GM12873 (cell line): ENCODE results near the gene TMEM245.

Experiments used
- TF ChIP-seq, protein P1 (sequence below): IDR thresholded peaks from 2 replicates; pipeline ENCODE4 v1.5.1; 2012; ENCODE audit warnings: low read depth, mild to moderate bottlenecking, moderate library complexity, low read length, control low read depth; ENCODE audit not compliant: insufficient read depth; ENCODE audit errors: missing control alignments

The TMEM245 gene

DNA sequence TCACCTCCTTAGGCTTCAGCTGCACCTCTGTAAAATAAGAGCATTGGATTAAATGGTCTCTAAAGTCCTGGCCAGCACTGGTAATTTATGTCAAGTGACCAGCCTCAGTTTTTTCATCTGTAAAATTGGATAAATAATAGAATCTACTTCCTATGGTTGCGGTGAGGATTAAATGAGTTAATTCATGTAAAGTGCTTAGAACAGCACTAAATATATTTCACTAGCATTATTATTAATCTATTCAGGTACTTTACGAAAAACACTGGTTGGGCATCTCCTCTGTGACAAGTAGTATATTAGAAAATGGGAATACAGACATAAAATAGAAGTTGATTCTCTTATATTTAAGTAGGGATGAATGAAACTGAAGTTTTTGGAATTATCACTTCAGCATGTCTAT, 13.8 kb upstream of the TMEM245 start:
- TF ChIP-seq, protein P1, sequence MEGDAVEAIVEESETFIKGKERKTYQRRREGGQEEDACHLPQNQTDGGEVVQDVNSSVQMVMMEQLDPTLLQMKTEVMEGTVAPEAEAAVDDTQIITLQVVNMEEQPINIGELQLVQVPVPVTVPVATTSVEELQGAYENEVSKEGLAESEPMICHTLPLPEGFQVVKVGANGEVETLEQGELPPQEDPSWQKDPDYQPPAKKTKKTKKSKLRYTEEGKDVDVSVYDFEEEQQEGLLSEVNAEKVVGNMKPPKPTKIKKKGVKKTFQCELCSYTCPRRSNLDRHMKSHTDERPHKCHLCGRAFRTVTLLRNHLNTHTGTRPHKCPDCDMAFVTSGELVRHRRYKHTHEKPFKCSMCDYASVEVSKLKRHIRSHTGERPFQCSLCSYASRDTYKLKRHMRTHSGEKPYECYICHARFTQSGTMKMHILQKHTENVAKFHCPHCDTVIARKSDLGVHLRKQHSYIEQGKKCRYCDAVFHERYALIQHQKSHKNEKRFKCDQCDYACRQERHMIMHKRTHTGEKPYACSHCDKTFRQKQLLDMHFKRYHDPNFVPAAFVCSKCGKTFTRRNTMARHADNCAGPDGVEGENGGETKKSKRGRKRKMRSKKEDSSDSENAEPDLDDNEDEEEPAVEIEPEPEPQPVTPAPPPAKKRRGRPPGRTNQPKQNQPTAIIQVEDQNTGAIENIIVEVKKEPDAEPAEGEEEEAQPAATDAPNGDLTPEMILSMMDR: no peak

DNA sequence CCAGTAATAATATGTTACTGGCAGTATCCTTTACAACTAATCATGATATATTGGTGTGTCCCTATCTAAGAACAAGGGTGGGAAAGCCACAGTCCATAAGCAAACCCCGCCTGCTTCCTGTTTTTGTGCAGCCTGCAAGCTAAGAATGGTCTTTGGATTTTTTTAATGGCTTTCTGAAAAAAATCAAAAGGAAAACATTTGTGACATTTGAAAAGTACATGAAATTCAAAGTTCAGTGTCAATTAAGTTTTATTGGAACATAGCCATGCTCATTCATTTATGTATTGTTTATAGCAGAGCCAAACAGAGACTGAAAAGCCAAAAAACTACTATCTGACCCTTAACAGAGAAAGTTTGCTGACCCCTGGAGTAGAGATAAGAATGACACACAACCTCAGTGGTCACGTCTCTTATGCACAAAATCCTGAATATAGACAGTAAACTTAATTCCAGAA, 12.8 kb upstream of the TMEM245 start:
- TF ChIP-seq, protein P1: no peak

DNA sequence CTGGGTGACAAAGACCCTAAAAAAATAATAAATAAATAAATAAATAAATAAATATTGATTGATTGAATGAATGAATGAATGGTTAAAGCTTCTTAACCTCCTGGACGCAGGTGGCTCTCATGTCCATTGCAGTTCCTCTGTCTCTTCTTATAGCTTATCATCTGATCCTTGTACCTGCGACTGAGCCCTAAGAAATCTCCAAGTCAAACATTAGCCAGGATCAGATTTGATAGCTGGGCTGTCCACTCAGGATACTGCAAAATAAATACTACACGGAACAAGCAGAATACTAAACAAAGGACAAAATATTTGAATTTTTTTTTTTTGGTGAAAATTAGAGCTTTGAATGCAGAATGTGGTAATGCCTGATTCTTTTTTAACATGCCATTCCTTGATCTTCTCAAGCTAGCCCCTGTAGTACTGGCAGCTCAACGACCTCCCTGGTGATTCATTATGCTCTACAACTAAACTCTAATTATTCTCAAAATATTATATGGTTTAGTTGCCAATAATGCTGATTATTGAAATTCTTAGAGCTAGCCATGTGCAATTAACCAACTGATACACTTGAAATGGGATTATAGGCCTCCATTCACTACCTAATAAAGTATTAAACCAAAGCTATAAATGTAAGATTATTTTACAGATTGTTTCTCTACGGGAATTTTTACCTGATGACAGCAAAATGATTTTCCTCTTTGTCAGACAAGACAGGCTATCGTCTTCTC, 9.9 kb upstream of the TMEM245 start:
- TF ChIP-seq, protein P1: no peak

DNA sequence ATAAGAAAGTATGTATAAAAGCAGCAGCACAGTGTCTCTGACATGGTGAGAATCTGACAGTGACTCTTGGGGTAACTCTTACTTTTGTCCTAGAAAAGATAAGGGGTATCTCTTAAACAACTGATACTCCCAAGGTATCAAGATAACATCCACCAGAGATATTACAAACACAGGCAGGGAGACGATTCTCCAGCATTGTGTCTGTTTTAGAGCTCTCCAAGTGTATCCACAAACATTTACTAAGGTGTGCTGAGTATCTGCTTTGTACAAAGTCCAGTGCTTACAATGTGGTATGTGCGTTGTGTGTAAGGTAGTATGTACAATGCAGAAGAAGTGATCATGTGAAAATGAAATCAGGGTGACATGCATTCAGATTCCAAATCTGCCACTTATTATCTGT, 4.4 kb upstream of the TMEM245 start:
- TF ChIP-seq, protein P1: no peak

DNA sequence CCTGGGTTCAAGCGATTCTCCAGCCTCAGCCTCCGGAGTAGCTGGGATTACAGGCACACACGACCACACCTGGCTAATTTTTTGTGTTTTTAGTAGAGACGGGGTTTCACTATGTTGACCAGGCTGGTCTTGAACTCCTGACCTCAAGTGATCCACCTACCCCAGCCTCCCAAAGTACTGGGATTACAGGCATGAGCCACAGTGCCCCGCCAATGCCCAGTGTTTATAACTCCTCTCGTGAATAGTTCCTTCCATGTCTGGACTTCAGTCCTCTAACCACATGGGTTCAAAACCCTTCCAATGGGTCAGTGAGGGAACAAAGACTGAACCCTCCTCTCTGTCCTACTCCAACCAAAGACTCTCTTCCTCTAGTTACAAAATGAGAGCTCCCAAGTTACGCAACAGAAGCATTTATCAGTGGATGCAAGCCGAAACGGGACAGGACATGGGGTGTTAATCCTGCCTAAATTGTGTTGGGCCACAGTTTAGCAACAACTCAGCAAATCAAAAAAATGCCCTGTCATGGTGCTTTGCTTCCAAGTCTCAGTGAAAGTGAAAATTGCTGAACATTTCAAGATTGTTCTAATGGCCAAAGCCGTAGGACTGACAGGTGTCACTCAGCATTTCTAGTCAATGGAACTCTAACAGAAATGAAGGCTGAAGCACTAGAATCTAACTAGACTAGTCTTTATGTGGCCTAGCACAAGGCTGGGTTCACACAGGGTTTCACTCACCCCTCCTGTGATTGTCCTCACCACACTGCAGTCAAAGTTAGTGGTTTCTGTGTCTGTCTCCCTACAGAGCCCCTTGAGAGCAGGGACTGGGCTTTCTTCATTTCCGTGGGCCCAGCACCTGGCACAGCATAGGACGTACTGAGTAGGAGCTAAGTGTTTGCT, 3.2 kb upstream of the TMEM245 start:
- TF ChIP-seq, protein P1: no peak

DNA sequence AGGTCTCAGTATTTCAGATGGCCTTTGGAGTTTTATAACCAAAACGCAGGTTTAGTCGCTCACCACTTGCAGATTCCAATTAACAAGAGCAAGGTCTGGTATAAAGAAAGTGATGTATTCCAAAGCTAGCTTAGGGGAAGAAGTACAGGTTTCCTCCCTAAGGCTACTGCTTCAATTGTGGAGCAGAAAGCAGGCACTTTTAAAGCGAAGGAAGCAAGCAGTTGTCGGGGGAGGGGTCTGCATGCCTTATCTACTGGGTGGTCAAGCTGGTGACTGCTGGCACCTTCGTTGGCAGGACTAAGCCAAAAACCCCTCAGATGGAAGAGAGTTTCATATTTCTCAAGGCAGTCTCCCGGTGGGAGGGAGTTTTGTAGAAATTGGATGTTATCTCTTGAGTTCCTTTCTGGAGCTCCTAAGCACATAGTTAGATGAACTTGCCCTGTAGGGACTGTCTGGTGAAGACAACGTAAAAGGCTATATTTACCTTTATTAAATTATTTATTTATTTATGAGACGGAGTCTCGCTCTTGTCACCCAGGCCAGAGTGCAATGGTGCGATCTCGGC, 1.6 kb upstream of the TMEM245 start:
- TF ChIP-seq, protein P1: no peak

DNA sequence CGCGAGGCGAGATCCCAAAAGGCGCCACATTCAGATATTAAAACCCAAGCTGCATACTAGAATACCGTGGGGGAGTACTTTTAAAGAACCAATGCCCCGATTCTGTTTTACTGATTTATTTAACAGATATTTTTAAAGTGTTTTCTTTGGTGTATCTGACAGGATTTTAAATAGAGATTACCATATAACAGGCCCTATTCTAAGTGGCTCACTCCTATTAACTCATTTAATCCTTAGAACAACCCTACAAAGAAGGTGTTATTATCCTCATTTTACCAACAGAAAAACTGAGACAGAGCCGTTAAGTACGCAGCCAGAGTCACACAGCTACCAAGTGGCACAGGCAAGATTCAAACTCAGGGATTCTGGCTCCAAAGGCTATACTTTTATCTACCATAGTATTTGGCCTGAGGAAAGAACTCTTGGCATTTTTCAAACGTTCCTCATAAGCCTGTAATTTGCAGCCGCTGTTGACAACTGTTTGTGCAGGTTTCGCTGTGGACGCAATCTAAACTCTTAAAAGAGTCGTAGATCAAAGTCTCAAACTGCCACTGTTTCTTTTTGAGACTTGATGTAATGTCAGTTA, 550 bp upstream of the TMEM245 start:
- TF ChIP-seq, protein P1: no peak
